T-cell (primary cell): ENCODE data around the gene GOLGA6L10. TPM values are rescaled to one million over a fixed set of nuclear protein-coding genes. Genes with fewer than 3 reads are reported as not detected.
A peak's percentile ranks its signal among the peaks of the same experiment; 100 is the strongest.
"Not testable (repeated sequence)": the region's sequence is repeated elsewhere in the genome, so short reads cannot be mapped to it uniquely, and the experiment has no call there.

Experiments
- ATAC-seq, 4 experiments: fragments of 200-7000 bp in 3 of 4; fragments of 150-1000 bp in 1 of 4; cut with Tn5 transposase; replicated peaks in 1 of 4; 1 replicate in 3 of 4; 2 replicates in 1 of 4; pipeline ENCODE4 v1.10.0; 2021; ENCODE audit warnings: moderate library complexity in 3 of 4, mild to moderate bottlenecking in 2 of 4, moderate number of reproducible peaks in 1 of 4
- CTCF ChIA-PET, 2 donors: fragments of 300-600 bp; sonication (Branson Sonifier 250); formaldehyde crosslinking; loops; one replicate each; lab custom pipeline; 2022; ENCODE audit warnings: antibody characterized with exemption in 2 of 2; lab: Charles Lee
- POLR2A ChIA-PET, 2 donors: fragments of 300-600 bp; sonication (Branson Sonifier 250); formaldehyde crosslinking; loops; one replicate each; lab custom pipeline; 2022; ENCODE audit warnings: antibody characterized with exemption in 2 of 2; lab: Charles Lee
- DNase-seq, 35 experiments: peaks; one replicate each; pipeline versions ENCODE4 v3.0.0 to v3.0.0-alpha.2; 2013 to 2023
- H3K27ac ChIP-seq: one replicate; pipeline ENCODE4 v1.5.1; 2013; ENCODE audit warnings: low read length
- H3K27me3 ChIP-seq, 2 experiments: replicated peaks in 1 of 2; 1 replicate in 1 of 2; 2 replicates in 1 of 2; pipeline versions ENCODE4 v1.6.1 to v1.7.0; 2013; ENCODE audit warnings: low read length in 1 of 2, mixed read lengths in 1 of 2; ENCODE audit not compliant: control insufficient read depth in 2 of 2, insufficient read depth in 2 of 2; ENCODE audit errors: extremely low read depth in 1 of 2
- H3K36me3 ChIP-seq, 2 donors: 1 replicate in 1 of 2; 2 replicates in 1 of 2; pipeline versions ENCODE4 v1.6.1 to v1.7.0; 2013; ENCODE audit warnings: low read length in 1 of 2; ENCODE audit not compliant: control insufficient read depth in 2 of 2, insufficient read depth in 1 of 2; ENCODE audit errors: extremely low read depth in 1 of 2
- H3K4me1 ChIP-seq, 2 experiments: 1 replicate in 1 of 2; 2 replicates in 1 of 2; pipeline versions ENCODE4 v1.6.1 to v1.7.0; 2013; ENCODE audit warnings: low read length in 2 of 2, mixed read lengths in 1 of 2; ENCODE audit not compliant: insufficient read depth in 2 of 2, control insufficient read depth in 1 of 2; ENCODE audit errors: extremely low read depth in 1 of 2
- H3K4me3 ChIP-seq, 2 donors: 1 replicate in 1 of 2; 2 replicates in 1 of 2; pipeline versions ENCODE4 v1.5.1 to v1.7.0; 2013; ENCODE audit warnings: mild to moderate bottlenecking in 2 of 2, low read length in 1 of 2, moderate library complexity in 1 of 2; ENCODE audit not compliant: control insufficient read depth in 1 of 2; ENCODE audit errors: extremely low read depth in 1 of 2
- H3K9me3 ChIP-seq: 2 replicates; pipeline ENCODE4 v1.7.0; 2013
- H3K27ac Mint-ChIP-seq, 2 donors: one replicate each; pipeline ENCODE4 v1.8.0; 2020 to 2021; ENCODE audit warnings: mild to moderate bottlenecking in 2 of 2, mixed read lengths in 2 of 2
- H3K27me3 Mint-ChIP-seq, 2 donors: one replicate each; pipeline ENCODE4 v1.8.0; 2021 to 2022; ENCODE audit warnings: mixed read lengths in 2 of 2
- H3K36me3 Mint-ChIP-seq: one replicate; pipeline ENCODE4 v1.8.0; 2021; ENCODE audit warnings: mixed read lengths
- H3K4me1 Mint-ChIP-seq, 3 donors: one replicate each; pipeline ENCODE4 v1.8.0; 2020 to 2022; ENCODE audit warnings: mixed read lengths in 3 of 3, mild to moderate bottlenecking in 1 of 3
- H3K4me3 Mint-ChIP-seq, 3 donors: one replicate each; pipeline ENCODE4 v1.8.0; 2020 to 2022; ENCODE audit warnings: mild to moderate bottlenecking in 3 of 3, mixed read lengths in 3 of 3, moderate library complexity in 3 of 3
- H3K9me3 Mint-ChIP-seq, 3 donors: one replicate each; pipeline ENCODE4 v1.8.0; 2020 to 2022; ENCODE audit warnings: mixed read lengths in 3 of 3
- WGBS: methylation state at CpG from one replicate; pipeline ENCODE4 v1.1.5; 2013; ENCODE audit warnings: missing lambda C conversion rate; ENCODE audit not compliant: insufficient coverage; 5-methylcytosine and 5-hydroxymethylcytosine counted together
- total RNA-seq, 35 experiments: library from RNA in 6 of 35; stranded (reverse) in 6 of 35; fragments of 120-200 nt in 1 of 35; gene quantifications; one replicate each; pipeline versions ENCODE4 v1.2.1 to v1.2.4 and lab custom pipeline; 2013 to 2026

The GOLGA6L10 gene
- total RNA-seq, 5 donors from 2014 or later (not counting 1 experiment from before 2014, with no cell fraction given): 0.72 to 3.0 (median 2.1) TPM

- H3K4me3 Mint-ChIP-seq, H3K27ac ChIP-seq, H3K9me3 ChIP-seq, H3K9me3 Mint-ChIP-seq, H3K36me3 Mint-ChIP-seq, H3K4me1 Mint-ChIP-seq, H3K27ac Mint-ChIP-seq, H3K27me3 Mint-ChIP-seq, H3K36me3 ChIP-seq, H3K27me3 ChIP-seq, CTCF ChIA-PET, H3K4me3 ChIP-seq, POLR2A ChIA-PET, H3K4me1 ChIP-seq: not testable (repeated sequence)
- DNase-seq (peak in 29 of 35 experiments; percentile 1 to 54 (median 20)), ATAC-seq (peak; percentile 83 to 99 (median 88))
- WGBS: no CpG with 5 or more reads among the region's 6 CpGs
These were observed 16.5 kb upstream of the GOLGA6L10 start for GRCh38 chr15:82365692-82366323.

GRCh38 chr15:82364548-82364947 lies 15.3 kb upstream of the GOLGA6L10 start:
- H3K36me3 ChIP-seq, H3K27me3 Mint-ChIP-seq, H3K9me3 Mint-ChIP-seq, DNase-seq, CTCF ChIA-PET, H3K36me3 Mint-ChIP-seq, H3K4me3 Mint-ChIP-seq, H3K27me3 ChIP-seq, H3K4me1 Mint-ChIP-seq, POLR2A ChIA-PET, H3K4me1 ChIP-seq, H3K27ac ChIP-seq, H3K9me3 ChIP-seq, H3K27ac Mint-ChIP-seq, ATAC-seq, H3K4me3 ChIP-seq: not testable (repeated sequence)
- no CpG with 5 or more reads among the region's 3 CpGs for WGBS

DNA sequence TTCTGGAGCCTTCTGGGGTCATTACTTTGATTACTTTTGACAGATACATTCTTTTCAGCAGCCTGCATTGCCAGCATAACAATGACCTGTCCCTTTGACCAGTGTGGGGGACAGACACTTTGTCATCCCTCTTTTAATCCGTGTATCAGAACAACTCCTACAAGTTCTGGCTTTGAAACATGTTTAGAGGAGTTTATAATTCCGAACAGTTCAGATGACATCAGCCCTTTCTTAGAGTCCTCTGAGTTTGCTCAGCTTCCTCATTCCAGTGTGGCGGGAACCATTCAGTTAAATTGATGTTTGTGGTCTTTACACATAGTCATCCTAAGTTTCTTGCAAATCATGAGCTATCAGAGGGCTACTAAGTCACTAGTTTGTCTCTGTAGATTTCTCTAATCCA lies 13.5 kb upstream of the GOLGA6L10 start:
- H3K4me3 Mint-ChIP-seq, H3K27me3 Mint-ChIP-seq, H3K9me3 Mint-ChIP-seq, CTCF ChIA-PET, H3K36me3 Mint-ChIP-seq, DNase-seq, H3K4me3 ChIP-seq, H3K27ac ChIP-seq, H3K4me1 Mint-ChIP-seq, H3K4me1 ChIP-seq, H3K9me3 ChIP-seq, H3K36me3 ChIP-seq, H3K27ac Mint-ChIP-seq, H3K27me3 ChIP-seq, POLR2A ChIA-PET, ATAC-seq: not testable (repeated sequence)
- WGBS: no CpG with 5 or more reads among the region's 3 CpGs

DNA sequence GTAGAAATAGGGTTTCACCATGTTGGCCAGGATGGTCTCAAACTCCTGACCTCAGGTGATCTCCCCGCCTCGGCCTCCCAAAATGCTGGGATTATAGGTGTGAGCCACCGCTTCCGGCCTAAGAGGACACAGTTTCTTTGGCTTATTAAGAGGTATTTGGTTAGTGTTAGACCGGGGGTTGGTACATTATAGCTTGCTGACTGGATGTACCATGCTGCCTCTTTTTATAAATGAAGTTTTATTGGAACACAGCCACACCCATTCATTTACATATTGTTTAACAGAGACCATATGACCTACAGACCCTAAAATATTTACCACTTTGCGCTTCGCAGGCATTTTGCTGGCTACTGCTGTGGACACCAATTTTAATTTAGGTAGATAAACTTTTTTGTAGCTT lies 11.3 kb upstream of the GOLGA6L10 start:
- H3K4me1 ChIP-seq, H3K36me3 ChIP-seq, H3K4me3 Mint-ChIP-seq, H3K9me3 ChIP-seq, H3K4me1 Mint-ChIP-seq, H3K27ac Mint-ChIP-seq, H3K9me3 Mint-ChIP-seq, H3K27ac ChIP-seq, H3K4me3 ChIP-seq, ATAC-seq, POLR2A ChIA-PET, H3K27me3 Mint-ChIP-seq, H3K36me3 Mint-ChIP-seq, H3K27me3 ChIP-seq, CTCF ChIA-PET, DNase-seq: not testable (repeated sequence)
- no CpG with 5 or more reads among the region's 7 CpGs for WGBS

DNA sequence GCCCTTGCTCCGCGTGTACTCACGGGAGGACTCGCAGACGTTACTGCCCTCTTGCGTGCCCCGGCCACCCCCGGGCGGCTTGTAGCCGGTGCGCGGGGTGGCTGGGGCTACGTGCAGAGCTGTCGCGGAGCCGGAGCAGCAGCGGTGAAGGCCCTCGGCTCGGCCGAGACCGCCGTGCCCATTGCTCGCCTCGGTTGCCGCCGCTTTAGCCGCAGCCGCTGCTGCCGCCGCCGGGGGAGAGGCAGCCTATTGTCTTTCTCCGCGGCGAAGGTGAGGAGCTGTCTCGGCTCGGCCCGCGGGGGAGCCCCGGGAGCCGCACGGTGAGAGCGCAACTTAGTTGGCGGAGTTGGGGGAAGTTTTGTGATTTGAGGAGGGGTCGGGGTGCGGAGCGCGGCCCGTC lies 5.8 kb upstream of the GOLGA6L10 start:
- H3K9me3 Mint-ChIP-seq, H3K27ac ChIP-seq, H3K4me3 Mint-ChIP-seq, DNase-seq, H3K4me1 Mint-ChIP-seq, H3K27me3 ChIP-seq, POLR2A ChIA-PET, CTCF ChIA-PET, H3K36me3 Mint-ChIP-seq, ATAC-seq, H3K4me3 ChIP-seq, H3K27ac Mint-ChIP-seq, H3K36me3 ChIP-seq, H3K27me3 Mint-ChIP-seq, H3K4me1 ChIP-seq, H3K9me3 ChIP-seq: not testable (repeated sequence)
- WGBS: no CpG with 5 or more reads among the region's 48 CpGs

- H3K4me3 ChIP-seq, H3K36me3 ChIP-seq, POLR2A ChIA-PET, ATAC-seq, H3K27me3 Mint-ChIP-seq, H3K27ac Mint-ChIP-seq, H3K4me1 ChIP-seq, H3K27me3 ChIP-seq, H3K27ac ChIP-seq, H3K4me1 Mint-ChIP-seq, CTCF ChIA-PET, H3K9me3 ChIP-seq, H3K4me3 Mint-ChIP-seq, H3K9me3 Mint-ChIP-seq, H3K36me3 Mint-ChIP-seq: not testable (repeated sequence)
- DNase-seq: peak in 1 of 35 experiments; percentile 16
- WGBS: no CpG with 5 or more reads among the region's 12 CpGs
These were observed 5.3 kb upstream of the GOLGA6L10 start for GRCh38 chr15:82354546-82354945.

GRCh38 chr15:82347645-82348044 lies 1.6 kb downstream of the GOLGA6L10 start:
- POLR2A ChIA-PET, H3K27me3 ChIP-seq, H3K36me3 ChIP-seq, H3K9me3 ChIP-seq, H3K4me3 ChIP-seq, ATAC-seq, CTCF ChIA-PET, H3K4me3 Mint-ChIP-seq, H3K4me1 ChIP-seq, DNase-seq, H3K27me3 Mint-ChIP-seq, H3K4me1 Mint-ChIP-seq, H3K9me3 Mint-ChIP-seq, H3K27ac Mint-ChIP-seq, H3K36me3 Mint-ChIP-seq, H3K27ac ChIP-seq: not testable (repeated sequence)
- no CpG with 5 or more reads among the region's 5 CpGs for WGBS
